ENCODE measurements around the gene GHR. TPM values are rescaled to one million over a fixed set of nuclear protein-coding genes. Genes with fewer than 3 reads are reported as not detected.

GHR gene
- total and polyA plus RNA-seq, 2 donors (not counting 3 experiments of a cell fraction or from before 2014, with no cell fraction given), result 0.27 to 0.28 TPM

DNA sequence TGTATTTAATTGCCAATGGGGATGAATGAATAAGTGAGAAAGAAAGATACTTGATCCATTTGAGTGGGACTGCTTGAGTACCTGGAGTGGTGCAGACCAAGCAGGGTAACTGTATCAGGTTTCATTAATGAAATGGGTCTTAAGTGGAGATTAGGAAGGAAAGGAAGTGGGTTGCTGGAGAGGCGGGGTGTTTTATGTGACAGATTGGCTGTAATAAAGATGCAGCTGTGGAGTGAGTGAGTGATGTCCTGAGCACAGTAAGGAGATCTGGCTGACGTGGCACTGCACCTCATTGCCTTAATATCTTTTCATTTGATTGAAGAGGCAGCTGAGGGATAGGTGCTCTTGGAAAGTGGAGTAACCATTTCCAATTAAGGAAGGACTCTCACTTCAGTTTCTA lies 172.4 kb downstream of the GHR start:
- FAIRE-seq, result no peak
- TF ChIP-seq MYC (IDR thresholded peaks at IDR 0.05; ENCODE audit: low read depth, low read length), result no peak
- no peak for TF ChIP-seq EZH2 (IDR thresholded peaks at IDR 0.05; ENCODE audit: borderline replicate concordance, low read depth, low read length, severe bottlenecking)
- TF ChIP-seq POLR2AphosphoS5 (IDR thresholded peaks at IDR 0.05; ENCODE audit: insufficient read depth, low read depth, low read length), result no peak
- TF ChIP-seq POLR2A (IDR thresholded peaks at IDR 0.05; ENCODE audit: low read depth, low read length), result no peak
- TF ChIP-seq, protein P1, sequence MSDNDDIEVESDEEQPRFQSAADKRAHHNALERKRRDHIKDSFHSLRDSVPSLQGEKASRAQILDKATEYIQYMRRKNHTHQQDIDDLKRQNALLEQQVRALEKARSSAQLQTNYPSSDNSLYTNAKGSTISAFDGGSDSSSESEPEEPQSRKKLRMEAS (IDR thresholded peaks at IDR 0.05; ENCODE audit: insufficient read depth, insufficient read length), result no peak
- TF ChIP-seq GATA2 (IDR thresholded peaks at IDR 0.05; ENCODE audit: insufficient read depth, insufficient read length, low read depth, low read length), result no peak
- TF ChIP-seq, protein P2, sequence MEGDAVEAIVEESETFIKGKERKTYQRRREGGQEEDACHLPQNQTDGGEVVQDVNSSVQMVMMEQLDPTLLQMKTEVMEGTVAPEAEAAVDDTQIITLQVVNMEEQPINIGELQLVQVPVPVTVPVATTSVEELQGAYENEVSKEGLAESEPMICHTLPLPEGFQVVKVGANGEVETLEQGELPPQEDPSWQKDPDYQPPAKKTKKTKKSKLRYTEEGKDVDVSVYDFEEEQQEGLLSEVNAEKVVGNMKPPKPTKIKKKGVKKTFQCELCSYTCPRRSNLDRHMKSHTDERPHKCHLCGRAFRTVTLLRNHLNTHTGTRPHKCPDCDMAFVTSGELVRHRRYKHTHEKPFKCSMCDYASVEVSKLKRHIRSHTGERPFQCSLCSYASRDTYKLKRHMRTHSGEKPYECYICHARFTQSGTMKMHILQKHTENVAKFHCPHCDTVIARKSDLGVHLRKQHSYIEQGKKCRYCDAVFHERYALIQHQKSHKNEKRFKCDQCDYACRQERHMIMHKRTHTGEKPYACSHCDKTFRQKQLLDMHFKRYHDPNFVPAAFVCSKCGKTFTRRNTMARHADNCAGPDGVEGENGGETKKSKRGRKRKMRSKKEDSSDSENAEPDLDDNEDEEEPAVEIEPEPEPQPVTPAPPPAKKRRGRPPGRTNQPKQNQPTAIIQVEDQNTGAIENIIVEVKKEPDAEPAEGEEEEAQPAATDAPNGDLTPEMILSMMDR (IDR thresholded peaks at IDR 0.05; ENCODE audit: extremely low read depth in 1 of 2, insufficient read depth in 1 of 2, low read depth in 1 of 2, low read length in 2 of 2), result no peak
- TF ChIP-seq JUN (IDR thresholded peaks at IDR 0.05; ENCODE audit: borderline replicate concordance, insufficient read depth, insufficient read length, low read depth), result no peak
- no peak for TF ChIP-seq FOS (IDR thresholded peaks at IDR 0.05; ENCODE audit: borderline replicate concordance, insufficient read depth, low read length)
- Histone ChIP-seq H3K79me2 (ENCODE audit: control insufficient read depth, insufficient read depth, low read length) (no peaks in the 10 kb centered on the region), H2AFZ (ENCODE audit: low read depth, low read length) (no peak overlapping the region), H3K9ac (replicated peaks; ENCODE audit: extremely low read depth, insufficient read depth, low read length) (no peak overlapping the region), H3K27ac (ENCODE audit: insufficient read depth, low read depth, low read length) (no peak overlapping the region), H3K27me3 (ENCODE audit: control insufficient read depth in 2 of 2, insufficient read depth in 2 of 2, low read length in 2 of 2) (peaks cover 0 to 3% of the 10 kb centered on the region in 2 experiments), H3K9me3 (replicated peaks; ENCODE audit: control insufficient read depth, insufficient read depth, low read length) (no peaks in the 10 kb centered on the region), H4K20me1 (replicated peaks; ENCODE audit: control insufficient read depth, extremely low read depth, insufficient read depth, low read length) (no peaks in the 10 kb centered on the region), H3K4me3 (replicated peaks in 1 of 3; ENCODE audit: insufficient read depth in 1 of 3, low read depth in 1 of 3, low read length in 3 of 3) (no peak overlapping the region), H3K9me1 (replicated peaks; ENCODE audit: control insufficient read depth, extremely low read depth, insufficient read depth, low read length) (no peaks in the 10 kb centered on the region), H3K4me1 (ENCODE audit: control insufficient read depth, extremely low read depth, insufficient read depth, low read length) (no peaks in the 10 kb centered on the region), H3K36me3 (ENCODE audit: control insufficient read depth in 2 of 2, extremely low read depth in 1 of 2, insufficient read depth in 2 of 2, low read length in 2 of 2) (no peaks in the 10 kb centered on the region), H3K4me2 (ENCODE audit: insufficient read depth, low read length) (no peak overlapping the region)
- no peak for DNase-seq (ENCODE audit: low read depth, low spot score)
- intact Hi-C loops (cut with micrococcal nuclease) (no loop called here), dilution Hi-C loops (cut with MboI; ENCODE audit: extremely low pct_ligation_motif_present, low sequenced_read_pairs) (no loop called here)
- ChIA-PET POLR2A (no interaction called here), CTCF (interaction anchor here (1.9 kb wide), 1 partner anchor 12 kb away, joined by 10 read pairs; no protein-coding TSS in a partner anchor)
- no TSS peak for BruUV-seq (replicated peaks)
